ENCODE results near the gene PSMC4.

DNA sequence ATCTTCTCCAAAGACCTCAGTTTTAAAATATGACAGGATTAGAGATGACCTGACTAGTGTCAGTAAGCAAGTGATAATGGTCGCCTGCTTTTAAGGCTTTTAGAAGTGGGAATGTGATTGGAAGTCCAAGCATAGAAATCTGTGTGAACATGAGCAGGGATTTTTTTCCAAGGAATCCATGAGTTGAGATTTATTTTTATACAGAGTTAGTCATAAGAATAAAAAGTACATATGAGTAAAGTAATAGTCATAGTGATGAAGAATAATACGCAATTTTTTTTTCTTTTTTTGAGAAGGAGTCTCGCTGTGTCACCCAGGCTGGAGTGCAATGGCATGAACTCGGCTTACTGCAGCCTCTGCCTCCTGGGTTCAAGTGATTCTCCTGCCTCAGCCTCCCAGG lies 27.5 kb downstream of the PSMC4 start:
- TF ChIP-seq, protein P1, sequence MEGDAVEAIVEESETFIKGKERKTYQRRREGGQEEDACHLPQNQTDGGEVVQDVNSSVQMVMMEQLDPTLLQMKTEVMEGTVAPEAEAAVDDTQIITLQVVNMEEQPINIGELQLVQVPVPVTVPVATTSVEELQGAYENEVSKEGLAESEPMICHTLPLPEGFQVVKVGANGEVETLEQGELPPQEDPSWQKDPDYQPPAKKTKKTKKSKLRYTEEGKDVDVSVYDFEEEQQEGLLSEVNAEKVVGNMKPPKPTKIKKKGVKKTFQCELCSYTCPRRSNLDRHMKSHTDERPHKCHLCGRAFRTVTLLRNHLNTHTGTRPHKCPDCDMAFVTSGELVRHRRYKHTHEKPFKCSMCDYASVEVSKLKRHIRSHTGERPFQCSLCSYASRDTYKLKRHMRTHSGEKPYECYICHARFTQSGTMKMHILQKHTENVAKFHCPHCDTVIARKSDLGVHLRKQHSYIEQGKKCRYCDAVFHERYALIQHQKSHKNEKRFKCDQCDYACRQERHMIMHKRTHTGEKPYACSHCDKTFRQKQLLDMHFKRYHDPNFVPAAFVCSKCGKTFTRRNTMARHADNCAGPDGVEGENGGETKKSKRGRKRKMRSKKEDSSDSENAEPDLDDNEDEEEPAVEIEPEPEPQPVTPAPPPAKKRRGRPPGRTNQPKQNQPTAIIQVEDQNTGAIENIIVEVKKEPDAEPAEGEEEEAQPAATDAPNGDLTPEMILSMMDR (IDR thresholded peaks at IDR 0.05) = no peak
- TF ChIP-seq POLR2A (IDR thresholded peaks at IDR 0.05) = no peak
- no peak for TF ChIP-seq POLR2AphosphoS5 (IDR thresholded peaks at IDR 0.05)
- TF ChIP-seq EP300 (IDR thresholded peaks at IDR 0.05; ENCODE audit: low read depth) = no peak
